ENCODE data around the gene HOXB3. TPM values are rescaled to one million over a fixed set of nuclear protein-coding genes. Genes with fewer than 3 reads are reported as not detected.

Gene HOXB3
- total RNA-seq, 5 donors from 2014 or later (not counting 1 experiment from before 2014, with no cell fraction given) = 3.5 to 7.7 (median 4.2) TPM

DNA sequence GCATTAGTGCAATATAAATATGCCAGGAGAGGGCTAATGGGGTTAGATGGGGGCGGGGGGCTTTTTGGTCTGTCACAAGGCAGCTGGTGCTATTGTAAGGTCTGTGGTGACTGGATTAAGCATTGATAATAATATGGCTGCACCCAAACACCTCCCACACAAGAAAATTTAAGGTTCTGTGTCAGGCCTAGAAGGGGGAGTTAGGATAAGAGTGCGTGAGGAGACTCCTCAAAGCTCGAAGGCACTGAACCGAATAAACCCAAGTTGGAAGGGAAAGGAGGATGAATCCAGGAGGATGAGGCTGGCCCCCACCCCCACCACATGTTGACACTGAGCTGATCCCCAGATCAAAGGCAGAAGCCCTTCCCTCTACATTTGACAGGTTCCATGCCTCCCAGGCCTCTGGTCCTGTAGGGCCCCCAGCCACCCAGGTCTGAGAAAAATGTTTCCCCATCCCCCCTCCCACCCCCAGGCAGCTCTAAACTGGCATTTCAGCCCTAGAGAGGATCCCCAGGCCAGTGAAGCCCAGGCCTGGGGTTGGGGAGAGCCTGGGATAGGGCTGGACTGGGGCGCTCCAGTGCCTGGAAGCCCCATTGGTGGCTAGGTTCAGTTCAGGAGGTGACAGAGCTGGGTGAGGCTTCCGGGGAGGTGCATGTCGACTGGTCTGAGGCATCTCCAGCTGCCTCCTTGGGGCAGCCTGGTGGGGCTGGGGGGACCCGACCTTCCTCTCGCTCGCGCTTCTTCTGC is 60.9 kb downstream of the HOXB3 start:
- no peak overlapping the region for H3K27ac Mint-ChIP-seq

DNA sequence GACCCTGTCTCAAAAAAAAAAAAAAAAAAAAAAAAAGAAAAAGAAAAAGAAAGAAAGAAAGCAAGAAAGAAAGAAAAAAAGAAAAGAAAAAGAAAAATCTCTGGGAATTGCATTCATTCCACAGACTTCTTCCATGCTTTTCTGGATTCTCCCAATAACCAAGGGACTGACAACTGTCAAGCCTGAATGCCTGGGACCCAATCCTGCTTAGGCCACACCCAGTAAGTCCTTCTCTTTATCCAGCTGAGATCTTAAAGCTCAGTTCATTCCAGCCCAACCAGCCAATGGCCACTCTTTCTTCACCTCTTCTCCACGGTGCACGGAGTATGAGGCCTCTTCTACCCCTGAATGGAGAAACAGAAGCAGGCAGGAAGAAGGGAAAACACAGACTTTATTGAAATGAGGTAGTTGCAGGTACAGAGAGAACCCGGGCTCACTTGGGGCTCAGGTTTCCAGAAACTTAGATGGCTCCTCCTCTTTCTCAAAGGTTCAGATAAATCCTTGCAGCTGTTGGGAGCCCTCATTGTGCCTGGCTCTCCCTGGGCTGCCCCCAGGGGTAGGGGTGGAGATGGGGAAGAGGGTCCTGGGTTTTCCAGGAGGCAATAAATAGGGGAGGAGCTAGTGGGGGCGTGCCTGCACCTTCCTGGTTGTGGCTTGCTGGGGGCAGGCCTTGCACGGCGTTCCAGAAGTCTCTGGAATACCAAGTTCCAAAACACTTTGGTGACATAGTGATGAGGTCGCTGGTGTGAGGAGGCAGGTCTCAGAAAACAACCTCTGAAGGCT is 61.7 kb downstream of the HOXB3 start:
- ATAC-seq (replicated peaks in 1 of 4) (no peak), DNase-seq (no peak)
- no peak overlapping the region for H3K4me3 ChIP-seq (ENCODE audit: control insufficient read depth in 1 of 2, extremely low read depth in 1 of 2, low read length in 1 of 2)
- H3K36me3 ChIP-seq (ENCODE audit: control insufficient read depth in 2 of 2, extremely low read depth in 1 of 2, insufficient read depth in 1 of 2, low read length in 1 of 2) = no peaks in the 10 kb centered on the region
- Mint-ChIP-seq H3K9me3 (no peaks in the 10 kb centered on the region), H3K4me1 (peaks cover 6 to 16% (median 9%) of the 10 kb centered on the region in 3 donors), H3K27me3 (peaks cover 34 to 41% of the 10 kb centered on the region in 2 donors), H3K27ac (no peak overlapping the region), H3K36me3 (no peaks in the 10 kb centered on the region), H3K4me3 (no peak overlapping the region)
- CTCF ChIA-PET = no interaction called here
- 72% methylated on average over 5 of the region's 7 CpGs for WGBS (ENCODE audit: insufficient coverage)
- peaks cover 0 to 59% of the 10 kb centered on the region in 2 experiments for H3K27me3 ChIP-seq (replicated peaks in 1 of 2; ENCODE audit: control insufficient read depth in 2 of 2, extremely low read depth in 1 of 2, insufficient read depth in 2 of 2, low read length in 1 of 2)
- POLR2A ChIA-PET = no interaction called here
- H3K27ac ChIP-seq (ENCODE audit: low read length) = no peak overlapping the region
- H3K9me3 ChIP-seq = no peaks in the 10 kb centered on the region
- H3K4me1 ChIP-seq (ENCODE audit: control insufficient read depth in 1 of 2, extremely low read depth in 1 of 2, insufficient read depth in 2 of 2, low read length in 2 of 2) = peaks cover 0 to 13% of the 10 kb centered on the region in 2 experiments

More for the DNA sequence above, 60.9 kb downstream of the HOXB3 start:
- no peak overlapping the region for H3K4me3 Mint-ChIP-seq
- WGBS (ENCODE audit: insufficient coverage) = 96% methylated on average over 7 of the region's 11 CpGs
- ATAC-seq (replicated peaks in 1 of 4) (no peak), DNase-seq (no peak)
- Histone ChIP-seq H3K9me3 (no peaks in the 10 kb centered on the region), H3K36me3 (ENCODE audit: control insufficient read depth in 2 of 2, extremely low read depth in 1 of 2, insufficient read depth in 1 of 2, low read length in 1 of 2) (no peaks in the 10 kb centered on the region), H3K27ac (ENCODE audit: low read length) (no peak overlapping the region), H3K4me1 (ENCODE audit: control insufficient read depth in 1 of 2, extremely low read depth in 1 of 2, insufficient read depth in 2 of 2, low read length in 2 of 2) (peaks cover 0 to 13% of the 10 kb centered on the region in 2 experiments), H3K4me3 (ENCODE audit: control insufficient read depth in 1 of 2, extremely low read depth in 1 of 2, low read length in 1 of 2) (no peak overlapping the region), H3K27me3 (replicated peaks in 1 of 2; ENCODE audit: control insufficient read depth in 2 of 2, extremely low read depth in 1 of 2, insufficient read depth in 2 of 2, low read length in 1 of 2) (peaks cover 0 to 57% of the 10 kb centered on the region in 2 experiments)
- peaks cover 27 to 34% of the 10 kb centered on the region in 2 donors for H3K27me3 Mint-ChIP-seq
- H3K36me3 Mint-ChIP-seq = no peaks in the 10 kb centered on the region
- peaks cover 6 to 16% (median 9%) of the 10 kb centered on the region in 3 donors for H3K4me1 Mint-ChIP-seq
- H3K9me3 Mint-ChIP-seq = no peaks in the 10 kb centered on the region
- ChIA-PET POLR2A (interaction anchor here in 1 of 2 donors (0.6 kb wide), 1 partner anchor 337 kb away, joined by 5 read pairs; no protein-coding TSS in a partner anchor), CTCF (no interaction called here)

DNA sequence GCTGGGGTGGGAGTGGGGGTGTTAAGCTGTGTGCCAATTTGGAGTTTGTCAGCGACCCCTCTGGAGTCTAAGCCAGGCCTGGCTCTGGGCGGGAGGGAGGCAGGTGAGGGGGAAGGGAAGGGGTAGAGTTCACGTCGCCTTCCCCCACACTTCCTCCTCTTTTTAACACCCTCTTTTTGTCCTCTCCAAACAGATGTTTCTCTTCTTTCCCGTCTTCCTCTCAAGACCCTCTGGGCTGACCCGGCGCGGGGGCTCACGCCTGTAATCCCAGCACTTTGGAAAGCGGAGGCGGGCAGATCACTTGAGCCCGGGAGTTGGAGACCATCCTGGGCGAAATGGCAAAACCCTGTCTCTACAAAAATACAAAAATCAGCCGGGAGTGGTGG is 62.5 kb downstream of the HOXB3 start:
- ATAC-seq (replicated peaks in 1 of 4) (no peak), DNase-seq (no peak)
- no peaks in the 10 kb centered on the region for H3K9me3 Mint-ChIP-seq
- no peaks in the 10 kb centered on the region for H3K9me3 ChIP-seq
- no peaks in the 10 kb centered on the region for H3K36me3 Mint-ChIP-seq
- peaks cover 6 to 16% (median 9%) of the 10 kb centered on the region in 3 donors for H3K4me1 Mint-ChIP-seq
- ChIA-PET POLR2A (no interaction called here), CTCF (no interaction called here)
- H3K27me3 ChIP-seq (replicated peaks in 1 of 2; ENCODE audit: control insufficient read depth in 2 of 2, extremely low read depth in 1 of 2, insufficient read depth in 2 of 2, low read length in 1 of 2) = peaks cover 0 to 65% of the 10 kb centered on the region in 2 experiments
- H3K4me3 ChIP-seq (ENCODE audit: control insufficient read depth in 1 of 2, extremely low read depth in 1 of 2, low read length in 1 of 2) = no peak overlapping the region
- no peak overlapping the region for H3K27ac ChIP-seq (ENCODE audit: low read length)
- H3K4me1 ChIP-seq (ENCODE audit: control insufficient read depth in 1 of 2, extremely low read depth in 1 of 2, insufficient read depth in 2 of 2, low read length in 2 of 2) = peaks cover 0 to 13% of the 10 kb centered on the region in 2 experiments
- no peak overlapping the region for H3K27ac Mint-ChIP-seq
- WGBS (ENCODE audit: insufficient coverage) = 92% methylated on average over 4 of the region's 14 CpGs
- no peaks in the 10 kb centered on the region for H3K36me3 ChIP-seq (ENCODE audit: control insufficient read depth in 2 of 2, extremely low read depth in 1 of 2, insufficient read depth in 1 of 2, low read length in 1 of 2)
- H3K27me3 Mint-ChIP-seq = peaks cover 42 to 49% of the 10 kb centered on the region in 2 donors
- peak overlapping the region in 2 of 3 donors; percentile 38 to 55 for H3K4me3 Mint-ChIP-seq

DNA sequence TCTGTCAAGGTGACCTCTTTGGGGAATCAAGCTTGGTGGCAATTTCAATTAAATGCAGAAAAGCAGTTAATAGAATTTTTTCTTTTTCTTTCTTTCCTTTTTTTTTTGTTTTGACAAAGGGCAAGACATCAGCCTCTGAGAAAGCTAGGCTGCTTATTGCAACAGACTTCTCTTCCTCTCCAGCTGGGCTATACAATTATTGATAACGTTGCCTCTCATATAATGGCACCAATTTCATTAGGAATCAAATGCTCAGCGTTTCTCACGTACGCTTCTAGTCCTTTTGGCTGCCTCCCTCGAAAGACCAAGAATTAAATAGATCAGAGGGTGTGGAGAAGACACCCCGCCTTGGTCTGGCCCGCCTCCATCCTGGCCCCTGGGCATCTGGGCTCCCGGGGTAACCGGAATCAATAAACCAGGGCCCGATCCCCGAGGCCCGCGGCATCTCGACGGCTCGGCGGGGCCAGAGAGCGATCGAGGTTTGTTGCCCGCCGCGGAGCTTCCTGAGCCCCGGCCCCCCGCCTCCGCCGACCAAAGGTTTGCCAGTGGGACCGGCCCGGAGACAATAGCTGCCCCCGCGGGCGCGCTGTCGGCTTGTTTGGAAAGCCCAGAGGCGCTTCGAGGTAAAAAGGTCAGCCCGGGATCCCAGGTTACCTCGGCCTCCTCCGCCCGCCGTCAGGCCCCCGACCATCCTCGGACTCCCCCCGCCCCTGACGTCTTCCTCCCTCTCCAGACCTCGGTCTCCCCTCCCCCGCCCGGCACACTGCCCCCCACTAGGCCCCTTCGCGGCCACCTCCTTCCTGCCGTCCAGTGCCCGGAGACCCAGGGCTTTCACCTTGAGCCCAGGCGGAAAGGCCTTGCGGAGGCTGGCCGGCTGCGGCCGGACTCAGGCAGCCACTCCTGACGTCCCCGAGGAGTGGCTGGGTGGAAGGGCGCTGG is 63.2 kb downstream of the HOXB3 start:
- peak in 1 of 4 experiments; percentile 24 for ATAC-seq (replicated peaks in 1 of 4)
- H3K36me3 ChIP-seq (ENCODE audit: control insufficient read depth in 2 of 2, extremely low read depth in 1 of 2, insufficient read depth in 1 of 2, low read length in 1 of 2) = no peaks in the 10 kb centered on the region
- WGBS (ENCODE audit: insufficient coverage) = 30% methylated on average over 48 of the region's 59 CpGs
- peaks cover 0 to 13% of the 10 kb centered on the region in 2 experiments for H3K4me1 ChIP-seq (ENCODE audit: control insufficient read depth in 1 of 2, extremely low read depth in 1 of 2, insufficient read depth in 2 of 2, low read length in 2 of 2)
- H3K4me1 Mint-ChIP-seq = peaks cover 6 to 16% (median 9%) of the 10 kb centered on the region in 3 donors
- ChIA-PET POLR2A (no interaction called here), CTCF (no interaction called here)
- H3K36me3 Mint-ChIP-seq = no peaks in the 10 kb centered on the region
- no peaks in the 10 kb centered on the region for H3K9me3 ChIP-seq
- DNase-seq = peak in 3 of 35 experiments; percentile 8 to 12 (median 10)
- peak overlapping the region in 1 of 2 donors; percentile 25 for H3K4me3 ChIP-seq (ENCODE audit: control insufficient read depth in 1 of 2, extremely low read depth in 1 of 2, low read length in 1 of 2)
- peaks cover 45 to 50% of the 10 kb centered on the region in 2 donors for H3K27me3 Mint-ChIP-seq
- peaks cover 0 to 70% of the 10 kb centered on the region in 2 experiments for H3K27me3 ChIP-seq (replicated peaks in 1 of 2; ENCODE audit: control insufficient read depth in 2 of 2, extremely low read depth in 1 of 2, insufficient read depth in 2 of 2, low read length in 1 of 2)
- no peaks in the 10 kb centered on the region for H3K9me3 Mint-ChIP-seq
- H3K27ac Mint-ChIP-seq = no peak overlapping the region
- H3K27ac ChIP-seq (ENCODE audit: low read length) = no peak overlapping the region
- peak overlapping the region in 1 of 3 donors; percentile 38 for H3K4me3 Mint-ChIP-seq

DNA sequence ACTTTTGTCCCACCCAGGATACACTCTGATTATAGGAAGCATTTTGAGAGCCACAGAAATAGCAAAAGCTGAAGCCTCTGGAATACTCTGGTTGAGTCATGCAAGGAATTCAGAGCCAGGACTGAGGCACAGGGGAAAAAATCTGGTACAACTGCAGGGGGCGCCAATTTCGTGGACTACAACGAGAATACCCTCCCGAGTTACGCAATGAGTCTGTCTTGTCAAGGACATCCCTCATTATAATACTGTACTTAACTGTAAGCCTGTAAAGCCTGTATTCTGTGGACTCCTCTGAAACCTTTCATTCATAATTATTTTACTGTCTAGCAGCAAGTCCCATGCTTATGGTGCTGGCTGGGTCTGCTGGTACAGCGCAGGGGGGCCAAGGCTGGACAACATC is 67.0 kb downstream of the HOXB3 start:
- H3K9me3 ChIP-seq = no peaks in the 10 kb centered on the region
- Mint-ChIP-seq H3K9me3 (no peaks in the 10 kb centered on the region), H3K36me3 (no peaks in the 10 kb centered on the region), H3K4me1 (peaks cover 6 to 17% (median 9%) of the 10 kb centered on the region in 3 donors), H3K4me3 (no peak overlapping the region), H3K27me3 (peaks cover 57 to 58% of the 10 kb centered on the region in 2 donors), H3K27ac (no peak overlapping the region)
- WGBS (ENCODE audit: insufficient coverage) = 95% methylated on average over 4 of the region's 6 CpGs
- ATAC-seq (replicated peaks in 1 of 4) (no peak), DNase-seq (no peak)
- H3K4me1 ChIP-seq (ENCODE audit: control insufficient read depth in 1 of 2, extremely low read depth in 1 of 2, insufficient read depth in 2 of 2, low read length in 2 of 2) = peaks cover 0 to 13% of the 10 kb centered on the region in 2 experiments
- ChIA-PET POLR2A (interaction anchor here in 1 of 2 donors (0.6 kb wide), 1 partner anchor 19 kb away, joined by 3 read pairs; no protein-coding TSS in a partner anchor), CTCF (no interaction called here)
- no peaks in the 10 kb centered on the region for H3K36me3 ChIP-seq (ENCODE audit: control insufficient read depth in 2 of 2, extremely low read depth in 1 of 2, insufficient read depth in 1 of 2, low read length in 1 of 2)
- H3K27ac ChIP-seq (ENCODE audit: low read length) = no peak overlapping the region
- no peak overlapping the region for H3K4me3 ChIP-seq (ENCODE audit: control insufficient read depth in 1 of 2, extremely low read depth in 1 of 2, low read length in 1 of 2)
- peaks cover 0 to 52% of the 10 kb centered on the region in 2 experiments for H3K27me3 ChIP-seq (replicated peaks in 1 of 2; ENCODE audit: control insufficient read depth in 2 of 2, extremely low read depth in 1 of 2, insufficient read depth in 2 of 2, low read length in 1 of 2)

Measured in T-cell (primary cell).